GM12872 (cell line): ENCODE measurements around the gene TAB3.

Source experiments
- TF ChIP-seq, protein P1 (sequence below): IDR thresholded peaks from 3 replicates; pipeline ENCODE4 v1.5.1; 2011; ENCODE audit warnings: low read depth, mild to moderate bottlenecking, low read length, moderate library complexity; ENCODE audit not compliant: insufficient read depth

The TAB3 gene

GRCh38 chrX:30885136-30885535 lies 3.9 kb downstream of the TAB3 start:
- TF ChIP-seq, protein P1, sequence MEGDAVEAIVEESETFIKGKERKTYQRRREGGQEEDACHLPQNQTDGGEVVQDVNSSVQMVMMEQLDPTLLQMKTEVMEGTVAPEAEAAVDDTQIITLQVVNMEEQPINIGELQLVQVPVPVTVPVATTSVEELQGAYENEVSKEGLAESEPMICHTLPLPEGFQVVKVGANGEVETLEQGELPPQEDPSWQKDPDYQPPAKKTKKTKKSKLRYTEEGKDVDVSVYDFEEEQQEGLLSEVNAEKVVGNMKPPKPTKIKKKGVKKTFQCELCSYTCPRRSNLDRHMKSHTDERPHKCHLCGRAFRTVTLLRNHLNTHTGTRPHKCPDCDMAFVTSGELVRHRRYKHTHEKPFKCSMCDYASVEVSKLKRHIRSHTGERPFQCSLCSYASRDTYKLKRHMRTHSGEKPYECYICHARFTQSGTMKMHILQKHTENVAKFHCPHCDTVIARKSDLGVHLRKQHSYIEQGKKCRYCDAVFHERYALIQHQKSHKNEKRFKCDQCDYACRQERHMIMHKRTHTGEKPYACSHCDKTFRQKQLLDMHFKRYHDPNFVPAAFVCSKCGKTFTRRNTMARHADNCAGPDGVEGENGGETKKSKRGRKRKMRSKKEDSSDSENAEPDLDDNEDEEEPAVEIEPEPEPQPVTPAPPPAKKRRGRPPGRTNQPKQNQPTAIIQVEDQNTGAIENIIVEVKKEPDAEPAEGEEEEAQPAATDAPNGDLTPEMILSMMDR = no peak

GRCh38 chrX:30883138-30883537 lies 5.9 kb downstream of the TAB3 start:
- TF ChIP-seq, protein P1 = no peak

- TF ChIP-seq, protein P1 = no peak
These were observed 7.3 kb downstream of the TAB3 start for GRCh38 chrX:30881797-30882196.

- TF ChIP-seq, protein P1 = no peak
These were observed 7.7 kb downstream of the TAB3 start for GRCh38 chrX:30881390-30881789.

GRCh38 chrX:30880058-30880457 lies 9.0 kb downstream of the TAB3 start:
- TF ChIP-seq, protein P1 = no peak

GRCh38 chrX:30876367-30876766 lies 12.7 kb downstream of the TAB3 start:
- TF ChIP-seq, protein P1 = no peak

- TF ChIP-seq, protein P1 = no peak
These were observed 13.1 kb downstream of the TAB3 start for GRCh38 chrX:30875957-30876356.

GRCh38 chrX:30874851-30875250 lies 14.2 kb downstream of the TAB3 start:
- TF ChIP-seq, protein P1 = no peak
